CD4-positive, alpha-beta memory T cell (primary cell): ENCODE measurements around the gene SEC16A. TPM values are rescaled to one million over a fixed set of nuclear protein-coding genes. Genes with fewer than 3 reads are reported as not detected.
A peak's percentile ranks its signal among the peaks of the same experiment; 100 is the strongest.

Experiments used
- CTCF ChIA-PET: fragments of 350-600 bp; sonication (Branson Sonifier 250); formaldehyde crosslinking; loops from one replicate; lab custom pipeline; 2021; ENCODE audit warnings: inconsistent platforms; ENCODE audit not compliant: partially characterized antibody; lab: Charles Lee
- POLR2A ChIA-PET: fragments of 350-600 bp; sonication (Branson Sonifier 250); formaldehyde crosslinking; loops from one replicate; lab custom pipeline; 2021; ENCODE audit not compliant: partially characterized antibody; lab: Charles Lee
- DNase-seq, 5 donors: peaks; one replicate each; pipeline versions ENCODE4 v3.0.0 to v3.0.0-alpha.2; 2020 to 2022; ENCODE audit warnings: mixed read lengths in 1 of 5
- H3K27ac ChIP-seq: one replicate; pipeline ENCODE4 v1.7.0; 2013; ENCODE audit warnings: low read depth, low read length
- H3K27me3 ChIP-seq: 2 replicates; pipeline ENCODE4 v1.7.0; 2013; ENCODE audit warnings: mild to moderate bottlenecking, low read length, moderate library complexity; ENCODE audit not compliant: insufficient read depth
- H3K36me3 ChIP-seq: 2 replicates; pipeline ENCODE4 v1.7.0; 2013; ENCODE audit warnings: mild to moderate bottlenecking, low read length, moderate library complexity; ENCODE audit not compliant: insufficient read depth
- H3K4me1 ChIP-seq: 2 replicates; pipeline ENCODE4 v1.7.0; 2013; ENCODE audit warnings: mild to moderate bottlenecking, low read length, moderate library complexity; ENCODE audit not compliant: insufficient read depth
- H3K4me3 ChIP-seq, 2 donors: one replicate each; pipeline ENCODE4 v1.7.0; 2013; ENCODE audit warnings: low read length in 2 of 2, mild to moderate bottlenecking in 1 of 2
- H3K9me3 ChIP-seq, 2 donors: one replicate each; pipeline ENCODE4 v1.7.0; 2013; ENCODE audit warnings: low read length in 2 of 2, control low read depth in 1 of 2; ENCODE audit not compliant: control insufficient read depth in 1 of 2
- H3K27ac Mint-ChIP-seq, 7 donors: one replicate each; pipeline ENCODE4 v1.8.0; 2020 to 2021; ENCODE audit warnings: mixed read lengths in 7 of 7, mild to moderate bottlenecking in 6 of 7, inconsistent platforms in 3 of 7, moderate library complexity in 3 of 7
- H3K27me3 Mint-ChIP-seq, 2 donors: one replicate each; pipeline ENCODE4 v1.8.0; 2020 to 2021; ENCODE audit warnings: mixed read lengths in 2 of 2
- H3K36me3 Mint-ChIP-seq, 2 donors: one replicate each; pipeline ENCODE4 v1.8.0; 2020 to 2021; ENCODE audit warnings: mixed read lengths in 2 of 2, inconsistent platforms in 1 of 2, mild to moderate bottlenecking in 1 of 2
- H3K4me1 Mint-ChIP-seq, 4 donors: one replicate each; pipeline ENCODE4 v1.8.0; 2020 to 2021; ENCODE audit warnings: mixed read lengths in 4 of 4, mild to moderate bottlenecking in 1 of 4
- H3K4me3 Mint-ChIP-seq, 8 donors: one replicate each; pipeline ENCODE4 v1.8.0; 2020 to 2021; ENCODE audit warnings: mixed read lengths in 8 of 8, mild to moderate bottlenecking in 7 of 8, moderate library complexity in 6 of 8, inconsistent platforms in 3 of 8
- H3K9me3 Mint-ChIP-seq, 8 donors: one replicate each; pipeline ENCODE4 v1.8.0; 2020 to 2021; ENCODE audit warnings: mixed read lengths in 8 of 8, mild to moderate bottlenecking in 5 of 8, inconsistent platforms in 3 of 8, moderate library complexity in 1 of 8
- intact Hi-C: fragments of 100-400 bp; cut with micrococcal nuclease; formaldehyde crosslinking; loops from one replicate; pipeline ENCODE4 v1.15.1; 2023
- polyA plus RNA-seq, 2 donors: library from polyadenylated mRNA; unstranded; fragments of 300-500 nt; fragmentation: Illumina TruSeq; gene quantifications; one replicate each; pipeline ENCODE4 v1.2.3, GENCODE V29; 2021
- total RNA-seq, 2 experiments: library from RNA; stranded (reverse); gene quantifications; one replicate each; pipeline ENCODE4 v1.2.3, GENCODE V29; 2021

SEC16A gene
- total and polyA plus RNA-seq, 4 experiments from 2014 or later = 6.6 to 87.7 (median 61.1) TPM

DNA sequence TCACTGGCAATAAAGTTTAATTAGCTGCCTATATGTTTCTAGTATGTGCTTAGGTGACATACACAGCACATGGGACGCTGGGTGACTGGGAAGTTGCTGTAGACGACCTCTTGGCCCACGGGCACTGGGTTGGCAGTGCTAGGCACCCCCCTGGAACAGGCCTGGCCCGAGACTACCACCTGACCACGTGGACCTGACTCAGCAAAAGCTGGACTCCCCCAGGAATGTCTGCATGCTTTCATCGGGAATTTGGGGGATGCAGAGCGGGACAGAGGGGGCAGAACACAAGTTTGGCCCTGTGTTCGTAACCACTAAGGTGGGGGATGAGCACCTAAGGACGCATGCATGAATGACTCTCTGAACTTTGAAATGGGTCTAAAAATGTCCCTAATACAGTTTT lies 26.6 kb downstream of the SEC16A start:
- Histone ChIP-seq H3K27ac (no peak overlapping the region), H3K27me3 (no peaks in the 10 kb centered on the region), H3K4me1 (no peaks in the 10 kb centered on the region), H3K9me3 (no peaks in the 10 kb centered on the region), H3K36me3 (peaks cover 83% of the 10 kb centered on the region), H3K4me3 (no peak overlapping the region)
- peak in 1 of 5 donors; percentile 9 for DNase-seq
- Mint-ChIP-seq H3K9me3 (no peaks in the 10 kb centered on the region), H3K4me1 (peaks cover 0 to 3% (median under 1%) of the 10 kb centered on the region in 4 donors), H3K27ac (no peak overlapping the region), H3K36me3 (peaks cover 39 to 76% of the 10 kb centered on the region in 2 donors), H3K27me3 (no peaks in the 10 kb centered on the region), H3K4me3 (no peak overlapping the region)
- intact Hi-C loops = no loop called here
- CTCF ChIA-PET = interaction anchor here (0.9 kb wide), 1 partner anchor 175 kb away, joined by 3 read pairs; no protein-coding TSS in a partner anchor
- POLR2A ChIA-PET = interaction anchor here (0.8 kb wide), 1 partner anchor 14 kb away, joined by 3 read pairs; no protein-coding TSS in a partner anchor

DNA sequence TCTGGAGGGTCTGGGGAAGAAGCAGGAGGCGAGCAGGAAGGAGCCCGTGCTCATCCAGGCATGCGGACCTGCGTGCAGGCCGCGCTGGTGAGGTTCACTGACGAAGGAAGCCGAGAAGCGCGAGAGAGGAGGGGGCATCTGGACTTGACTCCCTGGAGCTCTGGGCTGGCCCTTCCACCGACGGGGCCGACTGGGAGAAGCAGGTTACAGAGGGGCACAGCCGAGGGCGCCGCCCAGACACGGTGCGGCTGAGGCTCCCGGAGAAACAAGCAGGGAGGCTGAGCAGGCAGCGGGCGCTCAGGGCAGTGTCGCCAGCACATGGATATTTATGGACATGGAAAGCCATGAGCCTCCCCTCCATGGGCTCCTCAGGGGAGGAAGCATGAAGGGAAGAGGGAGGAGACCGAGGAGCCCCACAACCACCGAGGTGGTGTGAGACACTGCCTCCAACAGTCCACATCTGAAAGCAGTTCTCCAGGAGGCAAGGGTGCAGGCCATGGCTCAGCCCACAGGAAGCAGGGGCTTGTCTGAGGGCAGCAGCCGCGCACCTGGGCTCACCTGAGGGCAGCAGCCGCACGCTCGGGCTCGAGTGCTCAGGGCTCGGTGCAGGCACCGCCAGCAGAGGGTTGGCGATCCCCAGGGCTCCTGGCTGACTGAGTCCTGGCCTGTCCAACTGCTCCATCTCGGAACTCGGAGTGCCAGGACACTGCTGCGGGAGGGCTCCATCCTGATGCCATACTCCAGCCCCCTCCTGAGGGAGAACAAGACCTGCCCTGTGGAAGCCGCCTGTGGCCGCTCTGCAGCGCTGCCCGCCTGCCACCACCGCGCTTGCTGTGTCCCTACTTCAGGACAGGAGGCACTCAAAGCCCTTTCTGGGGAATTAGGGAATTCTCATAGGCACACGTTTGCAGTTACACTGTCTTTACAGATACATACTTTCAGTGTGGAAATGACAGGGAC lies 27.5 kb downstream of the SEC16A start:
- Histone ChIP-seq H3K4me3 (no peak overlapping the region), H3K36me3 (peaks cover 84% of the 10 kb centered on the region), H3K9me3 (no peaks in the 10 kb centered on the region), H3K27me3 (no peaks in the 10 kb centered on the region), H3K27ac (no peak overlapping the region), H3K4me1 (no peaks in the 10 kb centered on the region)
- CTCF ChIA-PET = interaction anchor here (0.9 kb wide), 1 partner anchor 176 kb away, joined by 3 read pairs; no protein-coding TSS in a partner anchor
- no peaks in the 10 kb centered on the region for H3K27me3 Mint-ChIP-seq
- peaks cover 0 to under 1% (median 0%) of the 10 kb centered on the region in 8 donors for H3K9me3 Mint-ChIP-seq
- H3K27ac Mint-ChIP-seq = no peak overlapping the region
- POLR2A ChIA-PET = no interaction called here
- DNase-seq = peak in 1 of 5 donors; percentile 31
- H3K36me3 Mint-ChIP-seq = peaks cover 41 to 78% of the 10 kb centered on the region in 2 donors
- peaks cover 0 to 3% (median under 1%) of the 10 kb centered on the region in 4 donors for H3K4me1 Mint-ChIP-seq
- H3K4me3 Mint-ChIP-seq = no peak overlapping the region
- intact Hi-C loops = no loop called here

DNA sequence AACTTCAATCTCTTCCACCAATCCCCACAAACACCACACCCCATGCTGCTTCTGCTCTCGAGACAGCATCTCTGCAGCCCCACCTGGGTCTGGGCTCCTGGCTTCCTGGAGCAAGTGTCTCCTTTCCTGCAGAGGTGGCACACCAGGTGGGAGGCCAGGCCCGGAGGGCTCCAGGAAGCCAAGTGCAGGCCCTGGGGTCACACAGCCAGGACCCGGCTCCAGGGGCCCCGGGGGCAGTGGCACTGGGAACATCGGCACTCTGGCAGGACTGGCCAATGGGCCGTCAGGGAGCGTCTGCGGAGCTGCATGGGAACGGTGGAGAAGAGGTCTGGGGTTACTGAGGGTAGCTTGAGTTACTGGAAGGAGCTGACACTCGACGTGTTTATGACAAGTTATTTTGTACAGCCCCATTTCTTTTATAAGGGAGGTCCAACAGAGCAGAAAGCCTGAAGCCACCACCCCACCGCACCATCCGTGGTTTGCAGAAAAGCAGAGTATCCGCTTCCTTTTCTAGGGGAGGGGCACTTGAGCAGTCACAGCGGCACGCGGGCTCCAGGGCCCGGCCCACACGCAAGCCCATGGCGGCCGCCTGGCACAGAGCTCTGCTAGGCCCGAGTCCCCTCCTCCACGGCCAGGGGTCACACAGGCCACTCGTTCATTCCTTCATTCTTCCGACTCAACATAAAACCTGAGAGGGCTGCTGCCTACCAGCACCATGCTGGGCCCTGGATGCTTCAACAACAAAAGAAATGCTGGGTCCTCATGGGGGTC lies 28.6 kb downstream of the SEC16A start:
- no peak overlapping the region for H3K4me3 ChIP-seq
- POLR2A ChIA-PET = interaction anchor here (1.3 kb wide), 1 partner anchor 9 kb away, joined by 3 read pairs; no protein-coding TSS in a partner anchor
- peaks cover 79% of the 10 kb centered on the region for H3K36me3 ChIP-seq
- Mint-ChIP-seq H3K27me3 (no peaks in the 10 kb centered on the region), H3K36me3 (peaks cover 39 to 74% of the 10 kb centered on the region in 2 donors), H3K9me3 (peaks cover 0 to 2% (median 0%) of the 10 kb centered on the region in 8 donors), H3K4me1 (peaks cover 0 to 3% (median under 1%) of the 10 kb centered on the region in 4 donors), H3K4me3 (no peak overlapping the region), H3K27ac (no peak overlapping the region)
- no peak overlapping the region for H3K27ac ChIP-seq
- intact Hi-C loops = no loop called here
- CTCF ChIA-PET = no interaction called here
- H3K27me3 ChIP-seq = no peaks in the 10 kb centered on the region
- peak in 1 of 5 donors; percentile 11 for DNase-seq
- H3K9me3 ChIP-seq = no peaks in the 10 kb centered on the region
- H3K4me1 ChIP-seq = no peaks in the 10 kb centered on the region

DNA sequence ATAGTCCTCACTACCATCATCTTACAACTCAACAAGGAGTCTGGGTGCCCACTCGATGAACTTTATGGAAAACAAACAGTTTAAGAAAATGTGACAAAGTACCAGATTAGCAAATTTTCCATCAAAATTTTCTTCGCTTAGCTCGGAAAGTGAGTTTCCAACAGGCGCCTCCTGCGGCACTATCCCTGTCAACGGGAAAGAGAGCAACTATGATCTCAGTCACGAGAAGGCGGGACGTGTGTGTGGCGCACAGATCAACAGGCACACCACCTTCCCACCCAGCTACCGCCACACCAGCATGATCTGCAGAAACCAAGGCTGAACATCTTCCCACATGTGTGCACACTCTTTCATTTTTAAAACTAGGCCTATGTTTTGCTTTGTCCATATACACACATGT lies 29.5 kb downstream of the SEC16A start:
- Histone ChIP-seq H3K9me3 (no peaks in the 10 kb centered on the region), H3K36me3 (peaks cover 77% of the 10 kb centered on the region), H3K27me3 (no peaks in the 10 kb centered on the region), H3K27ac (no peak overlapping the region), H3K4me1 (no peaks in the 10 kb centered on the region), H3K4me3 (no peak overlapping the region)
- ChIA-PET POLR2A (interaction anchor here (1.3 kb wide), 1 partner anchor 8 kb away, joined by 3 read pairs; no protein-coding TSS in a partner anchor), CTCF (no interaction called here)
- no peaks in the 10 kb centered on the region for H3K27me3 Mint-ChIP-seq
- peaks cover 0 to 3% (median under 1%) of the 10 kb centered on the region in 4 donors for H3K4me1 Mint-ChIP-seq
- peak overlapping the region in 4 of 7 donors; percentile 8 to 52 (median 25) for H3K27ac Mint-ChIP-seq
- H3K36me3 Mint-ChIP-seq = peaks cover 35 to 71% of the 10 kb centered on the region in 2 donors
- intact Hi-C loops = no loop called here
- H3K4me3 Mint-ChIP-seq = no peak overlapping the region
- no peak for DNase-seq
- H3K9me3 Mint-ChIP-seq = peaks cover 0 to 2% (median 0%) of the 10 kb centered on the region in 8 donors

DNA sequence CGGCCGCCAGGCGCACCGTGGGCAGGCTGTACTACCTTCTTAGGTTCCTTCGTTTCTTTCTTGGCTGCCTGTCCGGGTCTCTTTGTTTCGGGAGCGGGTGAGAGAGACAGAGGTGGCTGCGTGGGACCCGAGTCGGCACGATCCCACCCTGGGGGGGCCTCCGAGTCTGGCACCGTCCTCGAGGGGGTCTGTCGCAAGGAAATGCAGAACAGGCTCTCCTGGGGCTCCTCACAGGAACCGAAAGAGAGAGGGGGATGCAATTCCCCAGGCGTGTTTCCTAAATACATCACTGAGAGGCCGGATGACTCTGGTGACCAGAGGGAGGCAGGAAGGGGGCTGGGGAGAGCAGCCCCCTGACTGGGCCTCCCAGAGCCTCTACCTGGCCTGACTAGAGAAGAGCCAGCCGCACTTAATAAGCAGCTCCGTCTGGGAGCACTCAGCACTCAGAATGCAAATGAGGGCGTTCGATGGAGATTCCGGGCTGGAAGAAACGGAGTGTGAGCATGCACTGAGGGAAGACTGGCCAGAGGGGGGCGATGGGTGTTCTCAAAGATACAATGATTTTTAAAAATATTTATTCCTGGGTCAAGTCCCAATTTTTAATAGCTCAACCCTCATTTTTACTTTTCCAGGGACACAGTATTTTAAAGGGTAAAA lies 31.5 kb downstream of the SEC16A start:
- Mint-ChIP-seq H3K4me1 (peaks cover 0 to 5% (median 2%) of the 10 kb centered on the region in 4 donors), H3K9me3 (peaks cover 0 to 2% (median 0%) of the 10 kb centered on the region in 8 donors), H3K27ac (peak overlapping the region in 1 of 7 donors; percentile 11), H3K36me3 (peaks cover 48 to 72% of the 10 kb centered on the region in 2 donors), H3K27me3 (no peaks in the 10 kb centered on the region), H3K4me3 (no peak overlapping the region)
- H3K9me3 ChIP-seq = no peaks in the 10 kb centered on the region
- ChIA-PET CTCF (no interaction called here), POLR2A (no interaction called here)
- no peak overlapping the region for H3K27ac ChIP-seq
- intact Hi-C loops = no loop called here
- H3K4me3 ChIP-seq = no peak overlapping the region
- DNase-seq = no peak
- H3K4me1 ChIP-seq = no peaks in the 10 kb centered on the region
- H3K36me3 ChIP-seq = peaks cover 77% of the 10 kb centered on the region
- H3K27me3 ChIP-seq = no peaks in the 10 kb centered on the region

DNA sequence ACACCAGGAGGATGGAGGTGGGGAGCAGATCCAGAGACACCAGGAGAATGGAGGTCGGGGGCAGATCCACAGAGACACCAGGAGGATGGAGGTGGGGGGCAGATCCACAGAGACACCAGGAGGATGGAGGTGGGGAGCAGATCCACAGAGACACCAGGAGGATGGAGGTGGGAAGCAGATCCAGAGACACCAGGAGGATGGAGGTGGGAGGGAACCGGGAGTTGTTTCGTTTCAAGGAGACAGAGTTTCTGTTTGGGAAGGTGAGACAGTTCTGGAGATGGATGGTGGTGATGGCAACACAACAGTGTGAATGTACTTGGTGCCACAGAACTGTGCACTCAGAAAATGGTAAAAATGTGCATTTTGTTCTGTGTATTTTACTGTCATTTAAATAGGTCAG lies 34.2 kb downstream of the SEC16A start:
- no peak overlapping the region for H3K4me3 Mint-ChIP-seq
- intact Hi-C loops = no loop called here
- DNase-seq = no peak
- Histone ChIP-seq H3K27ac (no peak overlapping the region), H3K4me3 (no peak overlapping the region), H3K27me3 (no peaks in the 10 kb centered on the region), H3K4me1 (no peaks in the 10 kb centered on the region), H3K9me3 (no peaks in the 10 kb centered on the region), H3K36me3 (peaks cover 64% of the 10 kb centered on the region)
- H3K4me1 Mint-ChIP-seq = peaks cover 0 to 9% (median 2%) of the 10 kb centered on the region in 4 donors
- peaks cover 0 to 3% (median 0%) of the 10 kb centered on the region in 8 donors for H3K9me3 Mint-ChIP-seq
- no peaks in the 10 kb centered on the region for H3K27me3 Mint-ChIP-seq
- H3K27ac Mint-ChIP-seq = peak overlapping the region in 3 of 7 donors; percentile 42 to 62 (median 48)
- POLR2A ChIA-PET = no interaction called here
- H3K36me3 Mint-ChIP-seq = peaks cover 36 to 66% of the 10 kb centered on the region in 2 donors
- CTCF ChIA-PET = no interaction called here
